MG63 (cell line): ENCODE results near the gene CNPY2. TPM values are rescaled to one million over a fixed set of nuclear protein-coding genes. Genes with fewer than 3 reads are reported as not detected.
A peak's percentile ranks its signal among the peaks of the same experiment; 100 is the strongest.
"Not testable (repeated sequence)": the region's sequence is repeated elsewhere in the genome, so short reads cannot be mapped to it uniquely, and the experiment has no call there.

ENCODE experiments used
- DNase-seq: peaks from one replicate; pipeline ENCODE4 v3.0.0-alpha.2; 2020
- H3K27me3 ChIP-seq: fragments of 250-450 bp; sonication (Bioruptor Pico); 2 replicates; pipeline ENCODE4 v1.5.1; 2020; ENCODE audit warnings: mild to moderate bottlenecking, moderate library complexity
- H3K36me3 ChIP-seq: fragments of 250-450 bp; sonication (Bioruptor Pico); 2 replicates; pipeline ENCODE4 v1.5.1; 2020; ENCODE audit warnings: mild to moderate bottlenecking, moderate library complexity
- H3K4me3 ChIP-seq: fragments of 250-450 bp; sonication (Bioruptor Pico); 2 replicates; pipeline ENCODE4 v1.5.1; 2020; ENCODE audit warnings: mild to moderate bottlenecking, moderate library complexity
- H3K9me3 ChIP-seq: fragments of 250-450 bp; sonication (Bioruptor Pico); 2 replicates; pipeline ENCODE4 v1.5.1; 2020; ENCODE audit warnings: mild to moderate bottlenecking, moderate library complexity
- total RNA-seq: library from RNA; depleted of rRNA; stranded (reverse); fragments of >200 nt; shearing (Covaris generic); gene quantifications from 2 replicates; pipeline ENCODE4 v1.2.3, GENCODE V29; 2014; ENCODE audit warnings: low replicate concordance; rRNA removed

The CNPY2 gene
- 126 and 157 TPM in 2 replicates for total RNA-seq

DNA sequence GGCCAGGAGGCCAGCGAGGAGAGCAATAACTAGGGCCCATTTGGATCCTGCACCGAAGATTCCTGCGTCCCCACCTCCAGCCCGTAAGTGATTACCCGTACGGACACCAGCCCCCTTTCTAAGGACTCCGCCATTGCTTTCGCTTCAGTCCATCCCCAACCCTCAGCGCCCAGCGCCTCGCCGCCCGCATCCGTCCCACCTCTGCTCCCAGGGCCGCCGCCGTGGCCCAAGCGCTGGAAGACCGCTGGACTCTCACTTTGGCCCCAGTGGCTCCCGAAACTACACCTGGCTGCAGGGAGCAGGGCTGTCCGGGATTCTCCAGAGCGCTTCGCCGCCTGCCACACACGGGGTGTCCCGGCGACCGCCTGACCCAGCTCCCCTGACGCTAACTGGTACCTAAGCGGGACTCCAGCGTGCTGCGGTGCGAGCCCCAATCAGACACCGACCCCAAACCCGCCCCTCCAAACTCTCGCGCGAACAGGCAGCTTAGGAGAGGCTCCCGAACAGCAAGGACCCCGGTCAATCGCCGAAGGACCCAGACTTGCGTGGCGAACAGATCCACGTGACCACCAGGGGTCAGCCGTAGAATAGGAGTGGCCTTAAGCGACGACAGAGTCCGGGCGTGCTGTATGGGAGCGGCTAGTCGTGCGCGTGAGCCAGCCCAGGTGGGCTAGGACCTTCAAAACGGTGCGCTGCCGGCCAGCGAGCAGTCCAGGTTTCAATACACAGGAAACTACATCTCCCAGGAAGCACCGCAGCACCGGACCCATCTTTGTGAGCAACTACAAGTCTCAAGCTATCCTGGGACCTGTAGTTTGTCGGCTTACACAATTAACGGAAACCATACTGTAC, at the start of gene CNPY2:
Gene CNPY2 (minus strand): TSS at position 367 of the 852 bp plus-strand sequence. CDS start 771 bp downstream, outside the sequence.
- no peaks in the 10 kb centered on the region for H3K27me3 ChIP-seq
- peak; percentile 98 for DNase-seq

DNA sequence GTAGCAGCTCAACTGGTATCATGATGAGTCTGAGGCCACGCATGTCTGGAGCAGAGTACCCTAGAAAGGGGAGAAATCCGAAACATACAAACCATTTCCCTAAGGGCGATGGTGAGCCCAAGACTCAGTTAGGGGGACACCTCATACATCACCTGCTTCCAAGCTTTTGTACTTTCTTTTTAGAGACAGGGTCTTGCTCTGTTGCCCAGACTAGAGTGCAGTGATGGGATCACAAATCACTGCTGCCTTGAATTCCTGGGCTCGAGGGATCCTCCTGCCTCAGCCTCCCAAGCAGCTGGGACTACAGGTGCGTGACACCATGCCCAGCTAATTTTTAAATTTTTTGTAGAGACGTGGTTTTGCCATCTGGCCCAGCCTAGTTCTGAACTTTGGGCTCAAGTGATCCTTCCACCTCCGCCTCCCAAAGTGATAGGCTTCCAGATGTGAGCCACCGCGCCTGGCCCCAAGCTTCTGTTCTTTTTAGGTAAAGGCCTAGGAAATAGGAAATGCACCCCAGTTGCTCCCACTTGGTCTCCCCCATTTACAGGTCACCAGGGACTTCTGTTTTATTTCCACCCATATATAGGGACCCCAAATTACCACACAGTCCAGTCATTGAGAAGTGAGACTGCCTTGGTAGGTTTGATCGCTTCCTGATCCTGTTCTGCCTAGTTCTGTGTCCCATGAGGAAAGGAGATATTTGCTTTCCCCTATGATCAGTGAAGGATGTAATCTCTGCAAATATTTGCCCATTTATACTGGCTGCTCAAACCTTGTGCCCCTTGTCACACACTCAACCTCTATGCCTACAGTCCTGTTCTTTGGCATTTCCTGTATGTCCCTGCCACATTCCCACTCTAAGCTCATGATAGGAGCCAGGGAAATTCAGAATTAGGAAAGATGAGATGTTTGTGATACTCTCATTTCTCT, 46.6 kb upstream of the CNPY2 start, which contains the start of gene APOF:
Gene APOF (minus strand): TSS at position 728 of the 930 bp plus-strand sequence. CDS start 112 bp downstream, at position 616.
- Histone ChIP-seq H3K9me3 (no peaks in the 10 kb centered on the region), H3K27me3 (no peaks in the 10 kb centered on the region), H3K4me3 (no peak within 1 kb of the TSS), H3K36me3 (no peaks in the 10 kb centered on the region)
- no peak for DNase-seq

More for the DNA sequence above, at the start of gene CNPY2:
- H3K9me3 ChIP-seq, result no peaks in the 10 kb centered on the region
- H3K36me3 ChIP-seq, result peaks cover 30% of the 10 kb centered on the region
- H3K4me3 ChIP-seq, result peak within 1 kb of the TSS; percentile 87

DNA sequence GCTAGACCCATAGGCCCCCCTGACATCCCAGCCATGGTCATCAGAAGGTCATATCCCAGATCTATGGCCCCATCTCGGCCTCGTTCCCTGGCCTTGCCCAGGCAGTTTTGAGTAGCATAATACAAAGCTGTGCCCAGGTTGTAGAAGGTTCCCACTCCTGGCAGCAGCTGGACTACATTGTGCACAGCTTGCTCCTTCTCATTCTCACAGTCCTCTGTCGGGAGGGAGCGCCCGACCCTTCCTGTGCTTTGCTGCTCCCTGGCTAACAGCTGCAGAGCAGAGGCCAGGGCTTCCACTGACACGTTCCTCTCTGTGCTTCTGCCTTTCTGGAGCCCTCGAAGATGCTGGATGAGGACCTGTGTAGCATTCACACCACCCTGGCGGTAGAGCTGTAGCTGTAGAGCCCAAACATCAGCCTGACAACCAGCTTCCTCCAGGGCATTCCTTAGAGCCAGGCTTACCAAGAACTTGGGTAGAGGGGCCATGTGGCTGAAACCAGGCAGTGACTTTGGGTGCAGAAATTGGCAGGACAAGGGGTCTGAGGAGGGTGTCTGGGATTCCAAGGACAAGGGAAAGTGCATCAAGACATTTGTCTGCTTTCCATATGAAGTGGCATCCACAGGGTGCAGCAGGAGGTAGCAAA, 45.8 kb upstream of the CNPY2 start:
- no peak overlapping the region for H3K4me3 ChIP-seq
- no peaks in the 10 kb centered on the region for H3K9me3 ChIP-seq
- H3K36me3 ChIP-seq, result no peaks in the 10 kb centered on the region
- no peak for DNase-seq
- no peaks in the 10 kb centered on the region for H3K27me3 ChIP-seq

DNA sequence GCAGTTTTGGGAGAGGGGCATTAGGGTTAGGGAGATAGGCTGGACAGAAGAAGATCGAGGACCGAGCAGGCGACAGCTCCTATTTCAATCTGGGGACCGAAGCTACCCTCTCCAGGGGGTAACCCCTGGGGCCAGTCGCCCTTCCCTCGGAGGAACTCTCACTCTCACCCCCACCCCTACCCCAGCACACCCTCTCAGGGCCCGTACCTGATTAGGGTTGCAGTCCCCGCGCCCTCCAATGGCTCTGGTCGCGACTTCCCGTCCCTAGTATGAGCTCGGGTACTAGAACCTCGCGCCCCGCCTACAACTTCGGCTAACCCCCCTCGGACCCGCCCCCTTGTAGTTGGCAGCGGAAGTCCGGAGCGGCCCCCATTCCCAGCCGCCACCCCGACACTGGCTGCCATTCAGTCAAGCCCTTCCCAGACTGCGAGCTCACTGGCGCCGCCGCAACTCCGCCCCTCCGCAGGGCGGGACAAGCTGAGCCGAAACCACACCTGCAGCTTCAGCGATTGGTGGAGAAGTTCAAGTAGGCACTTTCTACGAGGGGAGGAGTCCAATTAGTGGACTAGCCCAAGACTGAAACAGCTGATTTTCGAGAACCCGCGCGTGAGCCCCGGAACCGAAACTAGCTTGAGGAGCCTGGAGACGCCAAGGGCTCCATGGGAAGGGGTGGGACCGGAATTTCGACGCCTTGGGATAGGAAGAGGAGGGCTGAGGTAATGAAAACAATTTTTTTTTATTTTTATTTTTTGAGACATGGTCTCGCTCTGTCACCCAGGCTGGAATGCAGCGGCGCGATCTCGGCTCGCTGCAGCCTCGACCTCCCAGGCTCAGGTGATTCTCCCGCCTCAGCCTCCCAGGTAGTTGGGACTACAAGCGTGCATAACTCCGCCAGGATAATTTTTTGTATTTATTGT, 44.3 kb upstream of the CNPY2 start, which contains the start of gene STAT2:
Gene STAT2 (minus strand): TSS at position 257 of the 917 bp plus-strand sequence. CDS start 3,536 bp downstream, outside the sequence.
- DNase-seq, result peak; percentile 99
- Histone ChIP-seq H3K27me3 (no peaks in the 10 kb centered on the region), H3K36me3 (peaks cover 13% of the 10 kb centered on the region; the same call in 1 of the 2 replicates), H3K4me3 (peak within 1 kb of the TSS; percentile 70), H3K9me3 (no peaks in the 10 kb centered on the region)

DNA sequence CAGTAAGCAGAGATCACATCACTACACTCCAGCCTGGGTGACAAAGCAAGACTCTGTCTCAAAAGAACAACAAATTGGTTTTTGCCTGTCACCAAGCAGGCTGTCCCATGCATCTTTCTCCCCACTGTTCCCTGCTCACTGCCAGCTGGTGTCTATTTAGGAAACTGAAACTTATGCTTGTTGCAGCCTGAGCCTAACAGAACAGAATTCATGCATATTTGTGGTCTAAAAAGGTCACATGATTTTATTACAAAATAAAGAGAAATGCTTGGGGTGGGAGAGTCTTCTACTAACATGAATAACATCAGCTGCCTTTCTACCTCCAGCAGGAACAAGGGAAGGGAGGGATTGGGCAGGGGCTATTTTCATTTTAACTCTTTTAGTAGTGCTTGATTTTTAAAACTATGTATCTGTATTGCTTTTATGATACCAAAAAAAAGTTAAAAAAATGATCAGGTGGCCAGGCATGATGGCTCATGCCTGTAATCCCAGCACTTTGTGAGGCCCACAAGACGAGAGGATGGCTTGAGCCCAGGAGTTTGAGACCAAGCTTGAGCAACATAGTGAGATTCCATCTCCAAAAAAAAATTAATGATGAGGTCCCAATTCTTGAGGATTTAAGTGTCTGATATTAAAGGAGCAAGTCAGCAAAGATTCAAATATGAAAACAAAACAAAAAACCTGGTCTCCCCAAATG, 43.2 kb upstream of the CNPY2 start:
- peak overlapping the region; percentile 70 for H3K4me3 ChIP-seq
- peaks cover 16% of the 10 kb centered on the region; the same call in 1 of the 2 replicates for H3K36me3 ChIP-seq
- DNase-seq, result no peak
- no peaks in the 10 kb centered on the region for H3K9me3 ChIP-seq
- no peaks in the 10 kb centered on the region for H3K27me3 ChIP-seq

DNA sequence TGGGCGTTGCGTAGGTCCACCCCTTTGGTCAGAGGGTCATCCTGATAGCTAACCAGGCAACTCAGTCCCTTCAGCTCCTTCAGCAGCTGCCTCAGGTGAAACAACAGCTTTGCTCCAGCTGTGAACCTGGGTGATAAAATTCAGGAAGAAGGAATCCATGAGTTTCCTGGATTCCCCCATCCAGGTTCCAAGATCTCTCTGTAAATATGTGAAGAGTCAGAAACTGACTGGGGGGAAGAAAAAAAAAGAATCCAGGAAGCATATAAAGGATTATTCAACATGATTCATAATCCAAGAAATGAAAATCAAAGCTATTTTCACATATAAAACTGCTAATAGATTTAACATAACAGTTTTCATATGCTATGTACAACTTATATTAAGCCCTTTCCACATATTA, 35.5 kb upstream of the CNPY2 start:
- no peak for DNase-seq
- H3K9me3 ChIP-seq, result no peaks in the 10 kb centered on the region
- H3K27me3 ChIP-seq, result no peaks in the 10 kb centered on the region
- H3K4me3 ChIP-seq, result no peak overlapping the region
- peaks cover 37% of the 10 kb centered on the region for H3K36me3 ChIP-seq

DNA sequence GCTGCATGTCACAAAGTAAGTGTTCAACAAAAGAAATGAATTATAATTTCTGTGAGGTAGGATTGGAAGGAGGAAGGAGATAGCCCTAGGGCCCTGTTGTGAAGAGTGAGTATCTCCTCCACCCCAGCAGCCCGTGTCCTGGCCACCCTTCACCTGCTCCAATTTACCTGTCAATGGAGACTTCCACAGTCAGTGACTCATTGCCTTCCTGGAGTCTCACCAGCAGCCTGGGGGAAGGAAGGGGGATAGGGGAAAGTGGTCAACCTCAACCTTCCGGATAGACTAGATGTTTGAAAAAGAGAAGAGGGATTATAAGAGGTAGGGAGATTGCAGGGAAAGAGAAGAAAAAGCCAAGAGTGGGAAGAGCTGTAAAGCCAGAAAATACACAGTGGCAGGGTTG, 34.9 kb upstream of the CNPY2 start:
- no peak for DNase-seq
- Histone ChIP-seq H3K9me3 (no peaks in the 10 kb centered on the region), H3K27me3 (no peaks in the 10 kb centered on the region), H3K4me3 (no peak overlapping the region), H3K36me3 (peaks cover 34% of the 10 kb centered on the region)

DNA sequence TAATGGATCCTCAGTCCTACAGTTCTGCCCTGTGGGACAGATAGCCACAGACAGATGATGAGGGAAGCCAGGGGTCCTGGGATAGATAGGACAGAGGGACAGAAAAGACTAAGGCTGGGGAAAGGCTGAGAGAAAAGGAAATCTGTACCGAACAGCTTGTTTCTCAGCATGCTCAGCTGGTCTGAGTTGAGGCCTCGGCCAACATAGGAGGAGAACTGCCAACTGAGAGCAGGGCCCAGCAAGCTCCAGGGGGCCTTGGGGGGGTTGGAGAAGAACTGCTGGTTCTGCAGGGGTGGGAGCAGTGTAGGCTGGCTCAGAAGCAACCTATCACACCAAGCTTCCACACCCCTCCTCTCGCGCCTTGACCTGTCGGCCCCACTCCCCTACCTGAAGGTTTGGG, 33.0 kb upstream of the CNPY2 start:
- H3K36me3 ChIP-seq, result peaks cover 28% of the 10 kb centered on the region
- no peak for DNase-seq
- no peak overlapping the region for H3K4me3 ChIP-seq
- H3K9me3 ChIP-seq, result no peaks in the 10 kb centered on the region
- H3K27me3 ChIP-seq, result no peaks in the 10 kb centered on the region

DNA sequence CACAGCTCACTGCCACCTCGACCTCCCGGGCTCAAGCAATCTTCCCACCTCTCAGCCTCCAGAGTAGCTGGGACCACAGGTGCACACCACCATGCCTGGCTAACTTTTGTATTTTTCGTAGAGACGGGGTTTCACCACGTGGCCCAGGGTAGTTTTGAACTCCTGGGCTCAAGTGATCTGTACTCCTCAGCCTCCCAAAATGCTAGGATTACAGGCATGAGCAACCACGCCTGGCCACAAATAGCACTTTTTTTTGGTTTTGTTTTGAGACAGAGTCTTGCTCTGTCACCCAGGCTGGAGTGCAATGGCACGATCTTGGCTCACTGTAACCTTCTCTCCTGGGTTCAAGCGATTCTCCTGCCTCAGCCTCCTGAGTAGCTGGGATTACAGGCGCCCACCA, 31.5 kb upstream of the CNPY2 start:
- not testable (repeated sequence) for H3K9me3 ChIP-seq, DNase-seq, H3K27me3 ChIP-seq, H3K4me3 ChIP-seq
- peaks cover 27% of the 10 kb centered on the region for H3K36me3 ChIP-seq

DNA sequence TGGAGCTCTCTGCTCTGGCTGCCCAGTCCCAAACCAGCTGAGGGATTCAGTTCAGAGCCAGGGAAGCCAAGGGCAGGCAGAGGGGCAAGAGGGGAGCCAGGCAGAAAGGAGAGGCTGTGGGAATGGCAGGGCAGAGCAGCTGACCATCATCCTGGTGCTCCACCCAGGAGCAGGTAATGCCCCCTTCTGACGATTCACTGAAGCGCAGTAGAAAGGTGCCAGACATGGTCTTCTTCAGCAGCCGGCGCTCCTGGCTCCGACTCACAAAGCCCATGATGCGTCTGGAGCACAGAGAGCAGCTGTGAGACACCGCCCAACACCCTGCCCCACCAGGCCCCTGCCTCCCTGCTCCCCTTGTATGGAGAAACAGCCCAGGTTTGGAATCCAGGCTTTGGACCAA, 30.9 kb upstream of the CNPY2 start:
- Histone ChIP-seq H3K36me3 (peaks cover 27% of the 10 kb centered on the region), H3K9me3 (no peaks in the 10 kb centered on the region), H3K27me3 (no peaks in the 10 kb centered on the region), H3K4me3 (no peak overlapping the region)
- DNase-seq, result peak; percentile 14

DNA sequence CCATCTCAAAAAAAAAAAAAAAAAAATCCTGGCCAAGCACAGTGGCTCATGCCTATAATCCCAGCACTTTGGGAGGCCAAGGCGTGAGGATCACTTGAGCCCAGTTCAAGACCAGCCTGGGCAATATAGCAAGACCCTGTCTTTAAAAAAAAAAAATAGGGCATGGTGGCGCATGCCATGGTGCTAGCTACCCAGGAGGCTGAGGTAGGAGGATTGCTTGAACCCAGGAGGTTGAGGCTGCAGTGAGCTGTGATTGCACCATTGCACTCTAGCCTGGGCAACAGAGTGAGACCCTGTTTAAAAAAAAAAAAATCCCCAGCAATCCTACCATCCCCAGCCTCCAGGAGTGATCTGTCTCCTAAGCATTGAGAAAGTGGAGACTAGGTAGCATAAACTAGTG, 26.5 kb upstream of the CNPY2 start:
- not testable (repeated sequence) for H3K4me3 ChIP-seq, H3K9me3 ChIP-seq, DNase-seq, H3K27me3 ChIP-seq
- peaks cover 11% of the 10 kb centered on the region for H3K36me3 ChIP-seq

DNA sequence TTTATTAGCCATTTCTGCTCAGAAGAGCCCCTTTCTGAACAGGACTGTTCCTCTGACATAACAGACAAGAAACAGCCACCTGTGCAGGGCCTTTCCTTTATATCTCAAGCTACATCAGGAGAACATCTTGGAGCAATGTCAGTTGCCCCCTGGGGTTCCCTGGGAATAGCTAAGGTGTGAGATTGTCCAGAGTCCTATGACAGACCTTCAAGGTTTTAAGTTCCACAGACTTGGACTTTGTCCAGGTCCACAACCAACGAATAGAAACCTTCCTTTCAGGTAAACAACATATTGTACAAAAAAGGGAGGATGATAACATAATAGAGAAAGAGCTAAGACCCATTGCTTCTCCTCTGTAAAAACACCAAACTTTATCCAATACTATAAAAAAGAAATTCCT, 25.8 kb upstream of the CNPY2 start:
- Histone ChIP-seq H3K4me3 (no peak overlapping the region), H3K9me3 (no peaks in the 10 kb centered on the region), H3K27me3 (no peaks in the 10 kb centered on the region), H3K36me3 (peaks cover 11% of the 10 kb centered on the region)
- DNase-seq, result no peak

DNA sequence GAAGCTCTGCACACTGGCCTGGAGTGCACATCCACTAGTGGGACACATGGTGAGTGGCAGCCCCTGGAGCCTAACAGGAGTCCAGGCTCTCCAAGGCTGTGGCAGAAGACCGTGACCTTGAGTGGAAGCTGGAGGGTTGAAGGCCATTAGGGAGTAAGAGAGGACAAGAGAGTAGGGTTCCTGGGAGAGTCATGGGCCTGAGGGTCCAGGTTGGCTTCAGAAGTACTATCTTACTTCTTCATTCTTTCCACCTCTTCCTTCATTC, 23.3 kb upstream of the CNPY2 start:
- no peak for DNase-seq
- Histone ChIP-seq H3K9me3 (no peaks in the 10 kb centered on the region), H3K36me3 (peaks cover 7% of the 10 kb centered on the region), H3K27me3 (no peaks in the 10 kb centered on the region), H3K4me3 (no peak overlapping the region)

DNA sequence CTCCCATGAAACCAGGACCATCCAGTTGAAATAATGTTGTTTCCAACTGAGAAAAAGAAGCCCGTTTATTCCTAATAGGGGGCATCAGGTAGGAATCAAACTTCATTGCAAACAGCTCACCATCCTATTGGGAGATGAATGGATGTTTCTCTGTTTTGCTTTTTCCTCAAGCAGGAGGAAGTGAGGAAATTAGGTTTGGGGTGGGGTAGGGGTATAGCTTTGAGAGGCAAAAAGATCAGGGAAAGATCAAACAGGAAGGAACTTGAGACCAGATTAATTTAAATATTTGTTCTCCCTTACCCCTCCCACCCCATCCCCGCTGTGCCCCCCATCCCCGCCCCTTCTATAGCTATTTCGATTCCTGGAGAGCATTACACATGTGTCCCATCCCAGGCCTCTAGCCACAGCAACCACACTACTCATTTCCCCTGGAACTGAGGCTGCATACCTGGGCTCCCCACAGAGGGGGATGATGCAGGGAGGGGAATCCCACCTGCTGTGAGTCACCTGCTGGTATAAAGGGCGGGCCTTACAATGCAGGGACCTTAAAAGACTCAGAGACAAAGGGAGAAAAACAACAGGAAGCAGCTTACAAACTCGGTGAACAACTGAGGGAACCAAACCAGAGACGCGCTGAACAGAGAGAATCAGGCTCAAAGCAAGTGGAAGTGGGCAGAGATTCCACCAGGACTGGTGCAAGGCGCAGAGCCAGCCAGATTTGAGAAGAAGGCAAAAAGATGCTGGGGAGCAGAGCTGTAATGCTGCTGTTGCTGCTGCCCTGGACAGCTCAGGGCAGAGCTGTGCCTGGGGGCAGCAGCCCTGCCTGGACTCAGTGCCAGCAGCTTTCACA, 22.7 kb upstream of the CNPY2 start, which contains the start of gene IL23A:
Gene IL23A (plus strand): TSS at position 577 of the 850 bp plus-strand sequence. CDS start 161 bp downstream, at position 738.
- DNase-seq, result no peak
- H3K36me3 ChIP-seq, result peaks cover 2% of the 10 kb centered on the region
- no peaks in the 10 kb centered on the region for H3K27me3 ChIP-seq
- no peak within 1 kb of the TSS for H3K4me3 ChIP-seq
- no peaks in the 10 kb centered on the region for H3K9me3 ChIP-seq
